AG04449 (cell line): ENCODE data around the gene SLC38A1.

Experiments
- CTCF ChIA-PET: fragments of 350-600 bp; formaldehyde crosslinking; extraction: SDS; loops from one replicate; lab custom pipeline; 2021; ENCODE audit warnings: antibody characterized with exemption; lab: Yijun Ruan, JAX
- POLR2A ChIA-PET: fragments of 400-600, 350-600 bp; formaldehyde crosslinking; extraction: SDS; loops from one replicate; lab custom pipeline; 2020; ENCODE audit warnings: antibody characterized with exemption, inconsistent platforms; lab: Yijun Ruan, JAX
- DNase-seq: peaks from one replicate; pipeline ENCODE4 v3.0.0-alpha.2; 2010; ENCODE audit warnings: low read depth, low spot score
- H3K4me3 ChIP-seq: 2 replicates; pipeline ENCODE4 v1.5.1; 2011; ENCODE audit warnings: low read depth, mild to moderate bottlenecking, control low read depth, low read length
- CTCF ChIP-seq: IDR thresholded peaks from one replicate; pipeline ENCODE4 v1.5.1; 2011; ENCODE audit warnings: mild to moderate bottlenecking, moderate library complexity, low read length, control low read depth, inconsistent platforms; ENCODE audit not compliant: insufficient read depth; ENCODE audit errors: missing control alignments

SLC38A1 gene

GRCh38 chr12:46184798-46185595 lies 83.8 kb downstream of the SLC38A1 start:
- CTCF ChIA-PET = no interaction called here
- POLR2A ChIA-PET = no interaction called here
- DNase-seq = no peak
- H3K4me3 ChIP-seq = no peak overlapping the region
- no peak for TF ChIP-seq CTCF

- ChIA-PET POLR2A (no interaction called here), CTCF (interaction anchor here (1.2 kb wide), 1 partner anchor 31 kb away, joined by 3 read pairs; no protein-coding TSS in a partner anchor)
- no peak for DNase-seq
- H3K4me3 ChIP-seq = no peak overlapping the region
- no peak for TF ChIP-seq CTCF
Observed at GRCh38 chr12:46183112-46183511, 85.7 kb downstream of the SLC38A1 start.

GRCh38 chr12:46181465-46181864 lies 87.4 kb downstream of the SLC38A1 start:
- H3K4me3 ChIP-seq = no peak overlapping the region
- ChIA-PET CTCF (interaction anchor here (1.0 kb wide), 1 partner anchor 57 kb away, joined by 3 read pairs; no protein-coding TSS in a partner anchor), POLR2A (no interaction called here)
- DNase-seq = no peak
- no peak for TF ChIP-seq CTCF

- ChIA-PET POLR2A (no interaction called here), CTCF (no interaction called here)
- DNase-seq = no peak
- no peak overlapping the region for H3K4me3 ChIP-seq
- TF ChIP-seq CTCF = no peak
Observed at GRCh38 chr12:46179693-46180452, 89.0 kb downstream of the SLC38A1 start.

- H3K4me3 ChIP-seq = no peak overlapping the region
- ChIA-PET POLR2A (no interaction called here), CTCF (no interaction called here)
- DNase-seq = no peak
- no peak for TF ChIP-seq CTCF
Observed at GRCh38 chr12:46177837-46178608, 90.8 kb downstream of the SLC38A1 start.

- no peak for TF ChIP-seq CTCF
- H3K4me3 ChIP-seq = no peak overlapping the region
- DNase-seq = no peak
- POLR2A ChIA-PET = no interaction called here
- CTCF ChIA-PET = no interaction called here
Observed at GRCh38 chr12:46177025-46177424, 91.8 kb downstream of the SLC38A1 start.
